ENCODE results near the gene KIRREL3. TPM values are rescaled to one million over a fixed set of nuclear protein-coding genes. Genes with fewer than 3 reads are reported as not detected.

Gene KIRREL3
- polyA plus RNA-seq, 2 of the 4 experiments (the other 2 are of a cell fraction) = 3.0 to 11.0 TPM

GRCh38 chr11:126522152-126522551 lies 478.4 kb downstream of the KIRREL3 start:
- ATAC-seq = no peak
- POLR2A ChIA-PET = no interaction called here

GRCh38 chr11:126521196-126521595 lies 479.4 kb downstream of the KIRREL3 start:
- Histone ChIP-seq H3K4me1 (peaks cover 6% of the 10 kb centered on the region; the same call in 1 of the 3 replicates), H3K4me2 (no peak overlapping the region), H3K27ac (no peak overlapping the region), H3K9me3 (no peaks in the 10 kb centered on the region), H3K4me3 (no peak overlapping the region)
- DNase-seq (ENCODE audit: low read depth in 1 of 2, low spot score in 1 of 2) (no peak), FAIRE-seq (no peak), ATAC-seq (no peak)
- POLR2A ChIA-PET = no interaction called here
- TF ChIP-seq REST (IDR thresholded peaks at IDR 0.05) (no peak), BHLHE40 (IDR thresholded peaks at IDR 0.05; ENCODE audit: low read depth, low read length) (no peak), CTCF (IDR thresholded peaks at IDR 0.05) (no peak), HEYL (CRISPR knock-in tag; IDR thresholded peaks at IDR 0.05) (no peak), JUNB (IDR thresholded peaks at IDR 0.05) (no peak), SMC3 (IDR thresholded peaks at IDR 0.05) (no peak), KDM5A (IDR thresholded peaks at IDR 0.05) (no peak)
- CTCF ChIA-PET = no interaction called here
- 94% methylated on average over 7 of the region's 11 CpGs for WGBS (ENCODE audit: missing lambda C conversion rate)

More at GRCh38 chr11:126522152-126522551, 478.4 kb downstream of the KIRREL3 start:
- no peak for TF ChIP-seq HDAC2 (IDR thresholded peaks at IDR 0.05)
- TF ChIP-seq MAFK (IDR thresholded peaks at IDR 0.05; ENCODE audit: partially characterized antibody) = peak; percentile 31
- TF ChIP-seq POLR2A (IDR thresholded peaks at IDR 0.05; ENCODE audit: low read length) = no peak
- WGBS (ENCODE audit: missing lambda C conversion rate) = 85% methylated on average over 4 of the region's 4 CpGs
- Histone ChIP-seq H3K27ac (peak overlapping the region in 1 of 2 experiments; percentile 47; a peak in 2 of 6 replicates), H3K4me1 (peaks cover 6% of the 10 kb centered on the region; the same call in 1 of the 3 replicates), H3K4me2 (no peak overlapping the region), H3K4me3 (no peak overlapping the region), H3K9me3 (no peaks in the 10 kb centered on the region)
- FAIRE-seq (no peak), DNase-seq (ENCODE audit: low read depth in 1 of 2, low spot score in 1 of 2) (peak in 1 of 2 experiments; percentile 20)
- CTCF ChIA-PET = no interaction called here

GRCh38 chr11:126519764-126520734 lies 480.5 kb downstream of the KIRREL3 start:
- DNase-seq (ENCODE audit: low read depth in 1 of 2, low spot score in 1 of 2) (no peak), ATAC-seq (no peak), FAIRE-seq (no peak)
- Histone ChIP-seq H3K9me3 (no peaks in the 10 kb centered on the region), H3K4me1 (peaks cover 6% of the 10 kb centered on the region; the same call in 1 of the 3 replicates), H3K27ac (no peak overlapping the region), H3K4me3 (no peak overlapping the region), H3K4me2 (no peak overlapping the region)
- CTCF ChIA-PET = interaction anchor here (0.7 kb wide), 1 partner anchor 36 kb away, joined by 3 read pairs; no protein-coding TSS in a partner anchor
- POLR2A ChIA-PET = no interaction called here
- WGBS (ENCODE audit: missing lambda C conversion rate) = 87% methylated on average over 22 of the region's 25 CpGs
- no peak for TF ChIP-seq BCL3 (IDR thresholded peaks at IDR 0.05)
- TF ChIP-seq EHMT2 (IDR thresholded peaks at IDR 0.05; ENCODE audit: low read depth) = no peak
- no peak for TF ChIP-seq HMGXB4 (CRISPR knock-in tag; IDR thresholded peaks at IDR 0.05; ENCODE audit: borderline replicate concordance)
- TF ChIP-seq RNF2 (IDR thresholded peaks at IDR 0.05; ENCODE audit: borderline replicate concordance, low read depth) = no peak
- TF ChIP-seq CBX2 (IDR thresholded peaks at IDR 0.05; ENCODE audit: borderline replicate concordance, low read depth) = no peak
- no peak for TF ChIP-seq ESRRA (IDR thresholded peaks at IDR 0.05; ENCODE audit: borderline replicate concordance, low read length)
- no peak for TF ChIP-seq FOSL2 (IDR thresholded peaks at IDR 0.05)
- no peak for TF ChIP-seq FOSL2 (CRISPR knock-in tag; IDR thresholded peaks at IDR 0.05)
- no peak for TF ChIP-seq NR3C1 (IDR thresholded peaks at IDR 0.05)
- TF ChIP-seq TFCP2L1 (CRISPR knock-in tag; IDR thresholded peaks at IDR 0.05) = no peak
- no peak for TF ChIP-seq NPAS2 (CRISPR knock-in tag; IDR thresholded peaks at IDR 0.05; ENCODE audit: borderline replicate concordance)
- no peak for TF ChIP-seq HEYL (CRISPR knock-in tag; IDR thresholded peaks at IDR 0.05)
- TF ChIP-seq POLR2AphosphoS2 (conservative IDR thresholded peaks at IDR 0.05; ENCODE audit: low read length) = no peak
- TF ChIP-seq FOXS1 (CRISPR knock-in tag; IDR thresholded peaks at IDR 0.05) = no peak
- no peak for TF ChIP-seq TP53 (CRISPR knock-in tag; IDR thresholded peaks at IDR 0.05)
- no peak for TF ChIP-seq CBX8 (IDR thresholded peaks at IDR 0.05)
- no peak for TF ChIP-seq JUNB (IDR thresholded peaks at IDR 0.05)
- no peak for TF ChIP-seq ZFP36 (IDR thresholded peaks at IDR 0.05; ENCODE audit: borderline replicate concordance, partially characterized antibody)

Measured in A549 (cell line).